SK-N-MC (cell line): ENCODE measurements around the gene PCDHGB1.
"Not testable (repeated sequence)": the region's sequence is repeated elsewhere in the genome, so short reads cannot be mapped to it uniquely, and the experiment has no call there.

Experiments
- EZH2 ChIP-seq: fragments of 200-600 bp; sonication (generic); IDR thresholded peaks from one replicate; pipeline ENCODE4 v1.6.1; 2017; ENCODE audit warnings: antibody characterized with exemption
- POLR2AphosphoS5 ChIP-seq: IDR thresholded peaks from 2 replicates; pipeline ENCODE4 v1.6.1; 2012; ENCODE audit warnings: mild to moderate bottlenecking, low read depth, low read length, borderline replicate concordance

GRCh38 chr5:141387557-141388311 is 37.8 kb downstream of the PCDHGB1 start, which contains the start of gene PCDHGB4:
- not testable (repeated sequence) for TF ChIP-seq POLR2AphosphoS5, EZH2
